Urothelium cell line (cell line): ENCODE data around the gene MRPL14.

ENCODE experiments used
- DNase-seq: peaks from one replicate; pipeline ENCODE4 v3.0.0; 2011; ENCODE audit warnings: low spot score, mixed read lengths
- FAIRE-seq: peaks from 2 replicates; lab custom pipeline; 2011; peaks lifted over from hg19 to GRCh38; lab: Jason Lieb, UNC

MRPL14 gene

DNA sequence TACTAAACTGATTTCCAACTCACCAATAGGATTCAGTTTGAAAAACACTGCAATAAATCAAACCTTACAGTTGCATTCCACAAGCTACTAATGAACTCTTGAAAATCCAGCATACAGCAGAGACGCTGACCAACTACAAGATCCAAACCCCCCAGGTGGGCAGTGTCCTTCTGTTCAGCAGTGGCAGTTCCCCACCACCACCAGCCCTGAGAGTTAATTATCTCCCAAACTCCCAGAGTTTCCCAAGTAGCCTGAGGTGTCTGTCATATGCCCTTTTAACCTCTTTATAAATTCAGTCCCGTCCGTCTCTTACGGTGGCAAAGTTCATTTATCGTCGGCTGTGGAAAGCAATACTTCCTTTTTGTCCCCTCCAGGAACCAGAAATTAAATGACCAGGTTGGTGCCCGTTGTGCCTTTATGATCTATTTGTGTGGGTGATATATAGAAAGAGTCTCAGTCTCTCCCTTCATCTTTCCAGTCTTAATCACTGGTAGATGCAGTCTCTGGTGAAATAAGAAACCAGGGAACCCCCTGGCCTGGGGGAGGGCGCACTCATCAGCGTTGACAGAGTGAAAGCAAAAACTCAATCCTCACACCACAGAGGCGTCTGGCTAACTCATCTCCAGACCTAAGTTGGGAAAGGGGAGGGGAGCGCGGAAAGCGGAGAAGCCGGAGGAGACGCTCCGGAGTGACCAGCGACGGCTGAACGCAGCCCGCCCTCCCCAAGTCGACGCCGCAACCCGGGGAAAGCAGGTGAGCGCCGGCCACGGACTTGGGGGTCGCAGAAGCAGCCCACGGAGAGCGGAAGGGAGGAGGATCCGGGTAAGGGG is 717 bp downstream of the MRPL14 start:
- no peak for FAIRE-seq
- DNase-seq = peak; percentile 72

DNA sequence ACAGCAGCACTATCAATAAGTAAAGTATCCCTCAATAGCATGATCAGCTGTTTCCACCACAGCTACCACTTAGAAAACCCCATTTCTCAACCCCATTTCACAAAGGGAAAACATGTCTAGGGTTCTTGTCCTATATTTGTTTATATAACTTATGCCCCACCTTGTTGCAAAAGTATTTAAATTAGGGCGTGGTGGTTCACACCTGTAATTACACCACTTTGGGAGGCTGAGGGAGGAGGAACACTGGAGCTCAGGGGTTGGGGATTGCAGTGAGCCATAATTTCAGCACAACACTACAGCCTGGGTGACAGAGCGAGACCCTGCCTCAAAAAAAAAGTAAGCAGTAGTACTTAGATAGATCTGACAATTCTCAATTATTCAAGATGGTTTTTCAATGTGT is 3.7 kb downstream of the MRPL14 start:
- DNase-seq = no peak
- no peak for FAIRE-seq

DNA sequence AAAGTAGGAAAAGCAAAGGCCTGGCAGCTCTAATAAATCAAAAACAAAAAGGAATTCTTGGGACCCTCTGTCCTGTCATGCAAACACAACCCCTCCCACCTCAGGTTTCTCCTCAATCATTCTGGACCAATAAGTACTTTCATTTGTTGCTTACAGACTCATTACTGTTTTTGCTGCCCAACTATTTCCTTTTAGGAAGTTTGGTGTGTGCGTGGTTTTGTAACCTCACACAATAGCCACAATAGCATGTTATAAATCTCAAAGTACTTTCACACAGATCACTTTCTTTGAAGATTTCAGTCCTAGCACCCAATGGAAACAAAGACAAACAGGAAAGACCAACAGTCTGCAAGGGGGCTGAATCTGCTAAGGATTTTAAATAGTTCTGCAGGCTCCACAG is 4.5 kb downstream of the MRPL14 start:
- no peak for DNase-seq
- no peak for FAIRE-seq

DNA sequence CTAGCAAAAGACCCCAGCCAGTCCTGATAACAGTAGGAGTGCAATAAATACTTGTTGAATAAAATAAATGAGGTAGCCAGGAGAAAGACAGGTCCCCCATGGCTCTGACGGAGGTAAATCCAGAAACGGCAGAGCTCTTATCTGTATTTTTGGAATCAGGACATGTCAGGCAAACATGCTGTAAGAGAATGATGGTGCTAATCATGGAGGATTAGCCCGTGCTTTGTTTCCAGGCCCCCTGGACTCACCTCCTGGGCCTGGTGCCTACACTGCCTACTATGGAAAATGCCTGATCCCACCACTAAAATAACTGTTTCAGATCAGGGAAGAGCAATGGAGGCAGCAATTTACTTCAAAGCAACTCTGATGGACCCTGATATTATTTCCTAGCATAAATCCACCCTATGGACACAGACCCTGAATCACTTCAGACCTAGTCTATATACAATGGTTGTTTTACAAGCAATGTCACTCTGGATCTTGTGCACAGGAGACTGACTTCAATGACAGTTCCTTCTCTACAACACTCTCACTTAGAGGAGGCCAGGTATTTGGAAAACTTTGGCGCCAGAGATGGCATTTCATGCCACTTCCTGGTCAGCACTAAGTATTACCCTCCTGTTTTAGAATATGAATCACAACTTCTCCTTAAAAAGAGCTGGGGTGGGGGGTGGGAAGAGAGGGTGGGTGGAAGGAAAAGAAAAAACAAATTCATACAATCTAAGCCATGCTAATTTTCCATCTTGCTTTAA is 6.4 kb downstream of the MRPL14 start:
- DNase-seq = no peak
- FAIRE-seq = no peak

DNA sequence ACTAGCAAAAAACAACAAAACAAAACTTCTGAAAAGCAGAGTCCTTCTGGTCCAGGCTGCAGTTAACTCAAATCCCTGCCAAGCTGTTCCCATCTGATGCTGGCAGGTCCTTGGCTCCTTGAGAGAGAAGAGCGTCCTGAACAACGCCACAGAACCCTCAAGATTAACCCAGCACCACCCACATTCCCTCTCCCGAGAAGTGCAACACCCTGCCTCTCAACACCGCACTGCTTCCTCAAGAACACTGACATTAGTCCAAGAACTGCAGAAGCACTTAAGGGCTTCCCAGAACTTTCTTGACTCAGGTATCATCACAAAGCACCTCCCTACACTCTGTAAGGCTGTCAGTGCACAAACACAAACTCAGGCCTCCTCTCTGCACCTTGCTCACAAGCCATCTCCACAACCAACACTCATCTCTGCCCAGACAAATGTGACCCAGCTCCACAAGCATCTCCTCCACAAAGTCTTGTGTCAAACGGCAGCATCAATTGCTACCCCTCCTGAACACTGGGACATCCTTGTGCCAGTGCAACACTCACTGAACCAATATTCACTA is 7.5 kb downstream of the MRPL14 start:
- DNase-seq (no peak), FAIRE-seq (no peak)

DNA sequence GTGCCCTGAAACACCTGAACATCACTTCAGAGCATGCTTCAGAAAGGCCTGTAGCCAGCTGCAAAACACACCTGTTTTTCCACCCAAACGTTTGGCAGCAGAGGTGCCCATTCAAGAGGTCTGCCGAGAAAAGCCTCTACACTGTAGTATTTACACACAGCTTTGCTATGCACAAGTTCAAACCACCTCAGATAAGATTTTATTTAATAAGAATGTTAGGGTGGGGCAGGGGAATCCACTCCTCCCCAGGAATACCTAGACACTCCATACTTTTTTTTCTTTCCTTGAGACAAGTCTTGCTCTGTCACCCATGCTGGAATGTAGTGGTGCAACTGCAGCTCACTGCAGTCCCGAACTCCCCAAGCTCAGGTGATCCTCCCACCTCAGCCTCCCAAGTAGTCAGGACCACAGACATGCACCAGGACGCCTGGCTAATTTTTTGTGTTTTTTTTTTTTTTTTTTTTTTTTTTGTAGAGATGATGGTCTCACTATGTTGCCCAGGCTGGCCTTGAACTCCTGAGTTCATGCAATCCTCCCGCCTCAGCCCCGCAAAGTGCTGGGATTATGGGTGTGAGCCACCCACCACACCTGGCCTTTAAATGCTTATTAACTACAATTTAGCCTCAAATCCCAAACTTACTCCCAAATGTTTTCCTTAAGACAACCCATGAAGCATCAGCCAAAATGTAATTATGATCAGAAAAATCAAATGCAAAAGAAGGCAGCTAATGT is 9.7 kb downstream of the MRPL14 start:
- FAIRE-seq = no peak
- DNase-seq = peak; percentile 67

DNA sequence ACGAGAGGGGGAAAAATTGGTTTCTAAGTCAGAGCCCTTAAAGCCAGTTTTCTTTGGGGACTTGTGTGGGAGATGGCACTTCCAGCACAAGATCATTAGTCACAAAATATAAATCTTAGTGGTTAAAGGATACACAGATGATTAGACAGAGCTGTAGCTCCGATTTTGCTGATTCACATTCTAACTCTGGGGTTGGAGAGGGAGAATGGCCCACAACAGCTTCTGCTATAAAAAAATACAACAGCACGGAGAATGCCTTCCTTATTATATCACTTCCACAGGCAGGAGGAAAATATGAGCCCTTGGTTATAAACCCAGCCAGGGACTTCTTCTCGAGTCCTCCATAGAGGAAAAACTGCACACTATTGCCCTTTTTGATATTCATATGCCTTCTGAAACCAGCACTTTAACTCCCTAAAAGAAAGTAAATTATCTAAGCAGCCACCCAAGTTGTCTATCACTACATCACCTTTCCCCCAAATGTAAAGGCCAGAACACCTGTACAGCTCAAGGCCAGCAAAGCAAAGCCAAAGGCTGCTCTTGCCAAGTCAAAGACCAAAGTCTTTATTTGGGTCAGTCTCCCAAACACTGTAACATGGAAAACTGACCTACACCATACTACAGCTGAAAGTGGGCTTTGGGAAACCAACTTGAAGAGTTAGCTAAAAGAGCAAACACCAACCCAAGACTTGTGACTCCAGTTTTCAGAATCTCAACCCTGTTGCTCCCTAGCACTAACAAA is 10.4 kb downstream of the MRPL14 start:
- FAIRE-seq (no peak), DNase-seq (peak; percentile 40)

DNA sequence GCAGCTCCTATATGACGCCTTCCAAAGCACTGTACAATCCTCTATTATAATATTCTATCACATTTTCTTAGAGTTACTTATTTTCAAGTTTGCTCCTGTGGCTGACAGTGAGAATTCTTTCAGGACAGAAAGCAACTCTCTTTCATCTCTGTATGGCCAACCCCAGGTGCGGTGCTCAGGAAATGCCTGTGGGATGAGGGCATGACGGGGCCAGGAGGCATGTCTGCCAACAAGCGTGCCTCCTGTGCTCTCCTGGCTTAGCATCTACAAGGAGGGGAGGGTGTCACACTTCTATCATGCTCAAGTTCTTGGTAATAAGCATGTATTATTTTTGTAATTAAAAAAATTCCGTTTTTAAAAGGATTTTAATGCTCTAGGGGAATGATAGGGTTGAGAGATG is 11.4 kb downstream of the MRPL14 start:
- FAIRE-seq (peak; percentile 80), DNase-seq (peak; percentile 89)

DNA sequence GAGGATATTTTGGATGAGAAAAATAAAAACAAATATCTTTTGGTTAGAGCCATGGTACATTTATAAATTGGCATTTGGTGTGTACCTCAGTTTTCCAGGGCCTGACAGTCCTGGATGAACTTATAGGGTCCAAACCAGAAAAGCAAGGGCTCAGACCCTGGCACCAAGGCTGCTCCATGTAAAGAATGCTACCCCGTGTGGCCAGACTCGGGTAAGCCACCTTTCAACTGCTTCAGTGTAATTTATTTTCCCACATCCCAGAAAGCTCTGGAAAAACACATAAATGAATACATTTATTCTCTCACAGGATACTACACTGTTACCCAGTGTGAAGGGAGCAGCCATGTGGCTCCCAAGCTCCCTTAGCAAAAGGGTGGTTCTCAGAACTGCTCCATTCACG is 13.8 kb downstream of the MRPL14 start:
- DNase-seq (no peak), FAIRE-seq (no peak)

DNA sequence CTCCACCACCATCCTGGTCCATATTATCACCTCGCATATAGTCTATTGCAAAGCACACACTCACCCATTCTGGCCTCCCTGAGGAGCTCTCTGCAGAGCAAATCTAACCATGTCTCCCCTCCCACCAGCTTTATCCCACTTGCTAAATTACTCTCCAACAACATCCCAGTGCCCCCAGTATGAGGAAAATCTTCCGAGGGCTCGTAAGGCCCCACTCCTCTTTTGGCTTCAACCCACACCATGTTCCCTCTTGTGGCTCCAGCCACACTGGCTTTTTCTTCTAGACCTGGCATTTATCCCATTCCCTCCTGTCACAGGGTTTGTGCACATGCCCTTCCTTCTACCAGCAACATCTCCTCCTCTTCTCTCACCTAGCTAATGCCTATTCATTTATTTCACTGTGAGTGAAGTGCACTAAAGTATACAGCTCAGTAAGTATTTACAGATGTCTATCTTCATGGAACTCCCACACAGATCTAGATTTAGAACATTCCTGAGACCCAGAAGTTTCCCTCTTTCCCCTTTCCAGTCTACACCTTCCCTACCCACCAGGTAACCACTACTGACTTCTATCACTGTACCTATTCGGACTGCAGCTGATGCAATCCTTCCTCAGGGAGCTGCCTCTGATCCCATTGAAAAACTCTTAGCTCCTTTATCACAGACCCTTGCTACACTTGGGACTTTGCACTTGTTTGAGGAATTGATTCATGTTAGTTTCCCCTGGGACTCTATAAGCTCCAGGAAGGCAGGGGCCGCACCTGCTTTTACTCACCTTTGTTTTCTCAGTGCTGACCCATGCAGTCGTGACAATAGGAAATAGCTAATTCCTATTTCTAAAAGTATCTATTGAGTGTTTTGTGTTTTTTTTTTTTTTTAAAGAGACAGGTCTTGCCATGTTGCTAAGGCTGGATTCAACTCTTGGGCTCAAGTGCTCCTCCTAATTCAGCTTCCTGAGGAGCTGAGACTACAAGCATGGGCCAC is 15.5 kb downstream of the MRPL14 start:
- FAIRE-seq (no peak), DNase-seq (no peak)

DNA sequence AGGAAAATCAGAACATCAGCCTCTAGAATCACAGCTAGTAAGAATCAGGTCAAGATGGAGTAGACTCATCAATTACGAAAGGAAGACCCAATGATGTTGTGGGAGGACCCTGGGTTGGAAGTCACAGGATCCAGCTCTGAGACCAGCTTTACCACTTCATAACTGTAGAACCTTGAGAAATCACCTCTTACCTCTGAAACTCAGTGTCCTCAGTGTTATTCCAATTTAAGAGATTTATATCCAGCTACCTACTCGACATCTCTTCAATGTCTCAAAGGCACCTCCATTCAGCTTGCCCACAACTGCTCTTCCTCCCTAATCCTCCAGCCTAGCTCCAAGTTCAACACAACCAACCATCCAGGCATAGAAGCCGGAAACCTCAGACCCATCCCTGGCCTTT is 16.3 kb downstream of the MRPL14 start:
- DNase-seq (no peak), FAIRE-seq (no peak)

DNA sequence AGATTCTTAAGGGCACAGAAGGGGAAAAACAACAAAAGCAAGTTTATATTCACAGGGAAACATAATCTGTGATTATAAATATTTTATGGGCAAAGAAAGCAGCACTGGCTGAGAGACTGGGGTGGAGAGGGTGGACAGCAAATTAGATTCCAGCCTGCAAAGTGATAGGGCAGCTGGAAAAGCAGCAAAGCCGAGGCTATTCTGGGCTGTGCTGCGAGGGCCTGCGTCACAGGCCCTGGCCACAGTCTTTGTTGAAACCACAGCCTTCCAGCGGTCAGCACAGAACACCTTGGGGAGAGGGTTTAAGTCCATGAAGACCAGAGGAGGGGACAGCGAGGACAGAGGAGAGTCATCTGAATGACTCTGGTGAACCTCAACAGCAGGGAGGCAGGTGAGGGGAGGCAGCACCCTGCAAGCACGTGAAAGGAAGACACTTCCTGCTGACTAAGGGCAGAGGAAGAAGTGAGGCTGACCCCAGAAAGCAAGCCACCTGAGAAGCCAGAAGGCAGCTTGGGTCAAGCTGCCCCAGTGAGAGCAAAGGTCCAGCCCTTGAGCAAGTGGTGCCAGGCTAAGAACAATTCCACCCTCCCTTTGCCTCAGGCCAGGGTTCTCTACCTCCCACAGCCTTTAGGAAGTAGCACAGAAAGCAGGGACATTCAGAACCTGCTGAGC is 17.1 kb downstream of the MRPL14 start:
- no peak for FAIRE-seq
- DNase-seq = no peak

DNA sequence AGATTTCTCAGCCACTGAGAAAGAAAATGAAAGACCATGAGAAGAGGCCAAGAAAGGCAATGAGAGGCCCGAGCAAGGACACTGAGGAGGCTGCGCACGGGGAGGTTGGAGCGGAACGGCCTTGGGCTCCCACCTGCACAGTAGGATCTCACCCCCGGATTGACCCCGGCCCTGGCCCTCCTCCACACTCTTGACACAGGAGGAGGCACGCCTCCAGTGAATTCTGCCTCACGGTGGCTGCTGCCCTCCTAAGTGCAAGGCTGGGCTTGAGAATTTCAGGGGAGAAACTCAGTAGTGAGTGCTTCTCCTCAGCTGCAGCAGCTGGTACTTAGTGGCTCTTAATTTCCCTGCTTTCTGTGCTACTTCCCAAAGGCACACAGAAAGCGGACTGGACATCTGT is 18.0 kb downstream of the MRPL14 start:
- no peak for FAIRE-seq
- no peak for DNase-seq

DNA sequence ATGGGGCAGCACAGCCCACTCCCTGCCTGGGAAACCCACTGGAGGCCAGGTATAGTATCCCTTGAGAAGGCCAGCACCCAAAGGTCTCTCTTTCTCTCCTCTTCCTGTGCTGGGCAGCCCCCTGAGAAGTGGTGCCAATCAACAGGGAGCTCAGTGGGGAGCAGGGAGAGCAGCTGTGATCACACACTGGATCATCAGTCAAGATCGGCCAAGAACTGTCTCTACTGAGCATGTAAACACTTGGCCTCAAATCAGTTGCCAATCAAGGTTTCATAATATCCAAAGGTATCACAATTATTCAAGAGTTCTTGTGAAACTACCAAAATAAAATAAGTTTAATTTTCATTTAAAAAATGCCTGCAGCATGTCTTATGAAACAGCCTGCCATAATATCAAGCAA is 18.8 kb downstream of the MRPL14 start:
- FAIRE-seq = no peak
- no peak for DNase-seq

DNA sequence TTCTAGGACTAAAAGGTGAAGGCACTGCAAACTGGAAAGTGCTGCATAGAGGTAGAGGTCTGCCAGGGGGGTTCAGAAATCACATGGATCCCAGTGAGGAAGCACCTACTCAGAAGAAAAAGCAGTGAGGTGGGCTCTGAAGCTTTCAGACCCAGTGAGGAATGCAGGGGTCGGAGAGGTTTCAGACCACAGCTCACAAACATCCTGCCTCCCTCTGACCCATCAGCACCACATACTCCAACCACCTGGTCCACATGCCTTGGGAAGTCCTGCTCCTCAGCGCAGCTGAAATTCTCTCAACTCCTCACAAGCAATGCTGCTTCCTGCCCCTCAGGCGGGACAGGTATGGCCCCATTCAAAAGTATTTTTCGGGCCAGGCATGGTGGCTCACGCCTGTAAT is 20.2 kb downstream of the MRPL14 start:
- DNase-seq (no peak), FAIRE-seq (no peak)

DNA sequence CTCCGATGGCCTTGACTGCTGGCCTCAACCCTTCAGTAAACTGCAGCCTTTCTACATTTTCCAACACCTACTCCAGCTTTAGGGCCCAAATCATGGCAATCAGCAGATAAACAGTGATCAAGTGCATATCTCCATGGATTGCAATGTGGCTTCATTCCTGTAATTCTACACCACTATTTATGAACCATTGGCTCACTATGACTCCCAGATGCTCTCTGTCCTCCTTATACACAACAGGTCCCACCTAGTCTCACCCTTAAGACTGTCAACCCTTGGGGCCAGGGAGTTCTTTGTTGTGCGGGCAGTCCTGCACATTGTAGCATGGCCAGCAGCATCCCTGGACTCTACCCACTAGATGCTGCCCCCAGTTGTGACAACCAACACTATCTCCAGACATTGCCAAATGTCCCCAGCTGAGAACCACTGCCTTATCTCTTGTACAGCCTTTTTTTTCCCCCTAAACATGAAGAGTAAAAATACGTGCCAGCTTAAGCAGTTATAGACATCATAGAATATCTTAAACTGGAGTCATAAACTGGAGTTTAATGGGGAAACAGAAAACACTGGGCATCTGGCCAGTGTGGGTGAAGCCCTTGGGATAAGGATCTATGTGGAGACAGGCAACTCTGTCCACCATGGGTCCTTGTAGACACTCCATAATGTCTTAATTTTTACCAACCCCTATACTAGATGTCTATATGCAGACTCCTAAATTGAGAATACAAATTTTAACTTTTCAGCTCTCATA is 21.1 kb downstream of the MRPL14 start:
- DNase-seq (no peak), FAIRE-seq (no peak)

DNA sequence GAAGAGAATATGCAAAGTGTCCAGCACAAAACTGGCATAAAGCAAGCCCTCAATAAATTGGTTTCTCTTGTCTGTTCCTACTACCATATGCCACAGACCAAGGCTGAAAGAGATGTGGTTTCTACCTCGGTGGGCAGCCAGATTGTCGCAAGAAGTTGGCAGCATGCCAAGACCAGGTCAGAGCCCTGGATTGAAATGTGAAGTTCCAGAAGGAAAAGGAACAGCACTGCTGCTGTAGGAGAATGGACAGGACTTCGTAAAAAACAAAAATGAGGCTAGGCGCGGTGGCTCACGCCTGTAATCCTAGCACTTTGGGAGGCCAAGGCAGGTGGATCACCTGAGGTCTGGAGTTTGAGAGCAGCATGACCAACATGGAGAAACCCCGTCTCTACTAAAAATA is 22.1 kb downstream of the MRPL14 start:
- no peak for FAIRE-seq

DNA sequence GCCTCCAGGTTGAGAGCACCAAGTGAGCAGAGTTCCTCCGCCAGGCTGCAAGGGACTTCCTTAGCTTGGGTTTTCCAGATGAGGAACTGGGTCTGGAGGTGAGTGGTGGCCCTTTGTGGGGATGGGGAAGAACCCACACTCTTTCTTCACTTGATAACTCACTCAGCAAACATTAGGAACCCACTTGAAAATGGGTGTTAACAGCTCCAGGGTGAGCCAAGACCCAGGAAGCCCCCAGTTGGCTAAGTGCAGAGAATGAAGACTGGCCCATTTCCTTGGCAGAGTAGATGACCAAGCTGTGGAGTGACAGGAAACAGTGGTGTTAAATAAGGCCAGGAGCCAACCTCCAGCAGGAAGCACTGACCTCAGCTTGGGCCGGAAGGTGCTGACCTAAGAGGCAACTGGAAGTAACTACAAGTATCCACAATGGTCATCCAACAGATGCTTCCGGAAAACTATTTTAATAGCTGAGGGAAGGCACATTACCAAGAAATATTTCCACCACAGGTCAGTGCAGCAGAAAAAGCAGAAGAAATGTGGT is 22.7 kb downstream of the MRPL14 start:
- FAIRE-seq = no peak
- no peak for DNase-seq

More for the DNA sequence above, 22.1 kb downstream of the MRPL14 start:
- DNase-seq = no peak
